Measurements from ENCODE around the gene PSMB7.

PSMB7 gene

GRCh38 chr9:124373386-124373785 lies 41.9 kb downstream of the PSMB7 start:
- Mint-ChIP-seq H3K27ac (no peak overlapping the region), H3K27me3 (no peaks in the 10 kb centered on the region), H3K4me3 (no peak overlapping the region), H3K4me1 (no peaks in the 10 kb centered on the region), H3K36me3 (peaks cover 8% of the 10 kb centered on the region), H3K9me3 (no peaks in the 10 kb centered on the region)
- CTCF ChIA-PET = no interaction called here
- DNase-seq = no peak

DNA sequence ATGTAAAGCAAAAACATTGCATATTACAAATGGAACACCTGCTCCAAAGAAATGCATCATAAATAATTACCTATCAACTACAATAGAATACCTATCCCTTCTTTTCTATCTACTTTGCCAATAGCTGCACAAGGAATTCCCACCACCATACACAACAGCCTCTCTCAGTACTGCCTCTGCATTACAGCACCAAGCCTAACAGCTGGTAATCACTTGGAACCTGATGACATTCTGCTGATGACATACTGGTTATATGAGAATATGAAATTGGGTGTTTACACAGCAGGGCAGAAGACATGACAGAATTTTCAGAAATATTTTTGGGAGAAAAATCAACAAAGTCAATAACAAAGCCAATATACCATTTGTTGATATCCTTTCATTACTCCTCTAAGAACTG lies 43.2 kb downstream of the PSMB7 start:
- Mint-ChIP-seq H3K4me1 (no peaks in the 10 kb centered on the region), H3K27ac (no peak overlapping the region), H3K27me3 (no peaks in the 10 kb centered on the region), H3K4me3 (no peak overlapping the region), H3K36me3 (peaks cover 8% of the 10 kb centered on the region), H3K9me3 (no peaks in the 10 kb centered on the region)
- CTCF ChIA-PET = interaction anchor here (1.6 kb wide), 1 partner anchor 22 kb away, joined by 4 read pairs; no protein-coding TSS in a partner anchor
- DNase-seq = no peak

DNA sequence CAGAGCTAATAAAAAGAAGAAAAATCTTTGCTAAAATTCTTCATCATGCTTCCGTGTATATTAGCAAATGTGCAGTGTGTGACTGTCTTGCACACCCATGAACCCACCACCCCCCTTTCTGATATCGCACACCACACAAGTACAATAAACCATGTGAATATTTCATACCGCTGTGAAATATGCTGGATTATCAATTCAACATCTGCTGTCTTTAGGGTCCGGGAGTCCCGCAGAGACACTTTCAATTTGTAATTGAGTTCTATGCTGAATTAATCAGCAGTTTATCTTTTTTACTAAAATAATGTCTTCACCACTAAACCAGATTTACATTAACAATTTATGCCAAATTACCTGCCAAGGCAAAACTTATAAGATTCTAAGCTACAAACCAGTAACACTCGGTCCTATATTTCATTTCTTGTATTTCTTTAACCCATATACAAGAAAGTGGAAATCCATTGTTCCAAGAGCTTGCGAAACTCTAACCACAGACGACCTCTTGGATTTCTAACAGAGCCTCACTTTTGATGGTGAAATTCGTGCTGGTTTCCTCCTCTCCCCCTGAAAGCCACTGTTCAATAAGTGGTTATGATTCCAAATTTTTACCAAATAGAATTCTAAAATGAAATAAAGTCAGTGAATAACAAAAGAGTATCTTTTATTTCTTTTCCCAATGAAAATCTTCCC lies 44.2 kb downstream of the PSMB7 start:
- H3K4me3 Mint-ChIP-seq = no peak overlapping the region
- H3K36me3 Mint-ChIP-seq = peaks cover 8% of the 10 kb centered on the region
- CTCF ChIA-PET = interaction anchor here (1.6 kb wide), 1 partner anchor 23 kb away, joined by 4 read pairs; no protein-coding TSS in a partner anchor
- no peaks in the 10 kb centered on the region for H3K4me1 Mint-ChIP-seq
- no peaks in the 10 kb centered on the region for H3K9me3 Mint-ChIP-seq
- H3K27ac Mint-ChIP-seq = no peak overlapping the region
- H3K27me3 Mint-ChIP-seq = no peaks in the 10 kb centered on the region
- no peak for DNase-seq

- H3K36me3 Mint-ChIP-seq = peaks cover 7% of the 10 kb centered on the region
- H3K27ac Mint-ChIP-seq = no peak overlapping the region
- no peaks in the 10 kb centered on the region for H3K4me1 Mint-ChIP-seq
- no peaks in the 10 kb centered on the region for H3K27me3 Mint-ChIP-seq
- DNase-seq = no peak
- no peak overlapping the region for H3K4me3 Mint-ChIP-seq
- CTCF ChIA-PET = no interaction called here
- no peaks in the 10 kb centered on the region for H3K9me3 Mint-ChIP-seq
Observed at GRCh38 chr9:124369231-124369797, 45.9 kb downstream of the PSMB7 start.

DNA sequence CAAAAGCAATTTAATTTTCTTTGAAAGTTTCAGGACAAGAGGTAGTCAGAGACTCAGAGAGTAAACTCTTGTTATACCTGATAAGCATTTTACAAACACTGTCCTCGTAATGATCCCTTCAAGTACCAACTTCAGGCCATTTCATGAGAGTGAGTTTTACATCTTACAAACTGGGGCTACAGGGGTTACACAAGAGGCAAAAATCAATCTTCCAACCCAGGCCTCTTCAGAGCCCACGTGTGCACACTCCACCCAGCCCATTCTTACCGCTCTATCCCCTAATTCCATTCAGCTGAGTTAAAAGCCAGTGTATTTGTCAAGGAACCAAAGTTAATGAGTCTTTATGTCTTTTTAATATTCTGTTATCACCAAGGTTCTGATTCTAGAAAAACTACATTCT lies 46.5 kb downstream of the PSMB7 start:
- no peak overlapping the region for H3K4me3 Mint-ChIP-seq
- no peaks in the 10 kb centered on the region for H3K4me1 Mint-ChIP-seq
- CTCF ChIA-PET = no interaction called here
- peaks cover 7% of the 10 kb centered on the region for H3K36me3 Mint-ChIP-seq
- H3K27ac Mint-ChIP-seq = no peak overlapping the region
- no peak for DNase-seq
- H3K9me3 Mint-ChIP-seq = no peaks in the 10 kb centered on the region
- no peaks in the 10 kb centered on the region for H3K27me3 Mint-ChIP-seq

GRCh38 chr9:124366476-124367220 lies 48.6 kb downstream of the PSMB7 start:
- no peak overlapping the region for H3K4me3 Mint-ChIP-seq
- H3K27ac Mint-ChIP-seq = peak overlapping the region; percentile 5
- no peak for DNase-seq
- H3K27me3 Mint-ChIP-seq = no peaks in the 10 kb centered on the region
- H3K4me1 Mint-ChIP-seq = no peaks in the 10 kb centered on the region
- H3K9me3 Mint-ChIP-seq = no peaks in the 10 kb centered on the region
- peaks cover 5% of the 10 kb centered on the region for H3K36me3 Mint-ChIP-seq
- CTCF ChIA-PET = interaction anchor here (0.8 to 1.6 kb wide), 2 partner anchors 17 to 238 kb away, joined by 3 to 4 read pairs; no protein-coding TSS in a partner anchor

DNA sequence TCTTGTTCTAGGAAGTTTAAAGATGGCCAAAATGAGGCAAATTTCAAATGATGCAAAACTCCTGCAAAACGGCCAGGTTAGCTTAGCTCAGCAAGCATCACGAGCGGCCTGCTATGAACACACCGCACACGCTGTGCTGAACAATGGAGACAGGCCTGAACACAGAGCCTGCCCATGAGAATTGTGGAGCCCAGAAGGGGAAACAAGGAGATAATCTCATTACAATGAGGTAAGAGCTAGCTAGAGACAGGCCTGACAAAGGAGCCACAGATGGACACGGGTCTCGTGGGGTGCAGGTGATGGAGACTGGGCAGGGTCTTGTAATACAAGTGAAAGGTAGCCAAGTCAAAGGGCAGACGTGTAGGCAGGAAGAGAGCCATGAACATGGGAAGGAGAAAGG lies 50.2 kb downstream of the PSMB7 start:
- no peaks in the 10 kb centered on the region for H3K4me1 Mint-ChIP-seq
- CTCF ChIA-PET = interaction anchor here (1.2 kb wide), 1 partner anchor 239 kb away, joined by 5 read pairs; no protein-coding TSS in a partner anchor
- H3K4me3 Mint-ChIP-seq = no peak overlapping the region
- DNase-seq = no peak
- H3K9me3 Mint-ChIP-seq = no peaks in the 10 kb centered on the region
- no peaks in the 10 kb centered on the region for H3K27me3 Mint-ChIP-seq
- H3K36me3 Mint-ChIP-seq = peaks cover 5% of the 10 kb centered on the region
- no peak overlapping the region for H3K27ac Mint-ChIP-seq

DNA sequence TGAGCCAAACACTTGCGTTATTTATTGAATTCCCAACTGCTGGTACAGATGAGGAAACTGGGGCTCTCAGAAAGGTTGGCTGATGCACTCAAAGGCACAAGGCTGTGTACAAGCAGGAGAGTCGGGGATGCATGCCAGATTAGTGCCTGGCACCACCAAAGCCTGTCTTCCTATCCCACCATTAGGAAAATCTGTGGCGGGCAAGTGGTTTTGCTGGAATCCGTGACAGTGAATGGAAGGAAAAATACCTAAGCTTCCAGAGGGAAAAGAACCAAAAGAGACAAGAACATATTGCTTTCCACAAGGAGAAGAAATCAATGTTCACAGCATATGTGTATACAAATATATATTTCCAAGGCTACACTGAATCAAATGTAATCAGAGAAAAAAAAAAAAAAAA lies 51.1 kb downstream of the PSMB7 start:
- Mint-ChIP-seq H3K4me1 (no peaks in the 10 kb centered on the region), H3K27ac (no peak overlapping the region), H3K27me3 (no peaks in the 10 kb centered on the region), H3K36me3 (peaks cover 5% of the 10 kb centered on the region), H3K4me3 (no peak overlapping the region), H3K9me3 (no peaks in the 10 kb centered on the region)
- CTCF ChIA-PET = no interaction called here
- no peak for DNase-seq

DNA sequence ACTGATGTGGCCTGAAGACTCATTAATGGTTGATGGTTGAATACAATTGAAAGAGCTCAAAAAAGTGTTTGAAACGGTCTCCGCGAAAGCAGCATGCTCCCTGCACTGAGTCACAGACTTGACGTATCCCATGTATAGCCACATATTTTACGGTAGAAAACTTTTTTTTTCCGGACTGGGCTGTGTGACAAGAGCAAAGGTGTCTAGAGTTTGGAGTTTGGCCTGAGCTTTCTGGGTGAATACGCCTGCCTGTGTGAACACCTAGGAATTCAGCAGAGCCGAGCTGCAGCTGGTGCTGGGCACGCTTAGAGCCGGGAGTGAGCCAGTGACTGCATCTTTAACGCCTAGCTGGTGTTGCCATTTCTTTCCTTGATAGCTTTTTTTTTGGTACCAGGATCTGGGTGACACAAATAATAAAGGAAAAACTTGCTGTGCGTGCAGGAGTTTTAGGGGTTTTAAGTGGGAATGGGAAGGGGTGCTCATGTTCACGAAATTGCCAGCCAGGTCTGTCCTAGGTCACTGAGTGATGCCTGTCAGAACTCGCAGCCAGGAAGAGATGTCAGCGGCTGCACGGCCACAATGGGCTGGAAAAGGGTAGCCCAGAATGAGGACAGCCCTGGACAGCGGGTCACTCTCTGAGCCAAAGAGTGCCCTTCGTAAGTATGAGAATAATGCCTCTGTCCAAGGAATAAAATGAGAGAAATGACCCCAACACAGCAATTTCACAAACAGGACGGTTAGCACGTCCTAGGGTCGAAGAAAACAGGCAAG lies 51.7 kb downstream of the PSMB7 start:
- H3K27ac Mint-ChIP-seq = no peak overlapping the region
- no peak overlapping the region for H3K4me3 Mint-ChIP-seq
- DNase-seq = no peak
- CTCF ChIA-PET = no interaction called here
- H3K27me3 Mint-ChIP-seq = no peaks in the 10 kb centered on the region
- no peaks in the 10 kb centered on the region for H3K4me1 Mint-ChIP-seq
- H3K9me3 Mint-ChIP-seq = no peaks in the 10 kb centered on the region
- H3K36me3 Mint-ChIP-seq = peaks cover 5% of the 10 kb centered on the region

- H3K4me3 Mint-ChIP-seq = no peak overlapping the region
- CTCF ChIA-PET = interaction anchor here (1.4 to 1.7 kb wide), 2 partner anchors 31 to 234 kb away, joined by 3 to 4 read pairs; no protein-coding TSS in a partner anchor
- H3K27me3 Mint-ChIP-seq = no peaks in the 10 kb centered on the region
- no peak overlapping the region for H3K27ac Mint-ChIP-seq
- peaks cover 11% of the 10 kb centered on the region for H3K4me1 Mint-ChIP-seq
- peaks cover 13% of the 10 kb centered on the region for H3K36me3 Mint-ChIP-seq
- H3K9me3 Mint-ChIP-seq = no peaks in the 10 kb centered on the region
- no peak for DNase-seq
Observed at GRCh38 chr9:124361128-124361527, 54.1 kb downstream of the PSMB7 start.

DNA sequence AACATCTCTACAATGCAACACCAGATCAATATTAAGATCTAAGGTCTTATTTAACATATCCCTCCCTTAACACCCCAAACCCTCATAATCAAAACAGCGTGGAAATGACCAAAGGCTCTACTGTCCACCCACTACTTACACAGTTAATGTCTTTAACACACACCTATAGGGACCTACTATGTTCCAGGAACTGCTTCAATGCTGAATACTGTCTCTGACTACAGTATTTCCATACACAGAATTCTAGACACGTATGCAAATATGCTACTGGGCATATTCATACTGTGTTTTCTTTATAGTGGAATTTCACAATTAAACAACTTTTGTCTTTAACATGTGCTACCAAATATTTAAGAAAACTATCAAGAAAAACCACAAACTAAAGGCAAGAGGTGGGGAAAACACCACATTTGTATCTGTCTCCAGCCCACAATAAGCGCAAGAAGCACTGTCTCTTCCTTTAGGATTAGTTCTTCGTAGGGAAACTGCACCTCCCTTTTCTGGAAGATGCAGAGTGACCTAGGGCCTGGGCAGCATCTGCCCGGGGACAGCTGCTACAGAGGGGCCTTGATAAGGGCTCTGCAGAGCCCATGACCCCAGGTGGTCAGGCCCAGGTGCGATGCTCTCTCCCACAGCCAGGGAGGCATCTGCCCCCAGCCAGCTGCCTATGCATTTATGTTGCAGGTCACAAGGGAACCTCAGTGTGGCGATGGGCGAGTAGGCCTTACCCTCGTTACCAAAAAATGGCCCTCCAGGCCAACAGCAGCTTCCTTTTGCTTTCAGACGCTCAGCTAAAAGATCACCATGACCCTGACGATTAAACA lies 55.2 kb downstream of the PSMB7 start:
- Mint-ChIP-seq H3K9me3 (no peaks in the 10 kb centered on the region), H3K4me1 (peaks cover 11% of the 10 kb centered on the region), H3K4me3 (no peak overlapping the region), H3K36me3 (peaks cover 10% of the 10 kb centered on the region), H3K27me3 (no peaks in the 10 kb centered on the region), H3K27ac (no peak overlapping the region)
- CTCF ChIA-PET = interaction anchor here (0.6 to 1.7 kb wide), 2 partner anchors 39 to 233 kb away, joined by 3 to 4 read pairs; no protein-coding TSS in a partner anchor
- DNase-seq = no peak

DNA sequence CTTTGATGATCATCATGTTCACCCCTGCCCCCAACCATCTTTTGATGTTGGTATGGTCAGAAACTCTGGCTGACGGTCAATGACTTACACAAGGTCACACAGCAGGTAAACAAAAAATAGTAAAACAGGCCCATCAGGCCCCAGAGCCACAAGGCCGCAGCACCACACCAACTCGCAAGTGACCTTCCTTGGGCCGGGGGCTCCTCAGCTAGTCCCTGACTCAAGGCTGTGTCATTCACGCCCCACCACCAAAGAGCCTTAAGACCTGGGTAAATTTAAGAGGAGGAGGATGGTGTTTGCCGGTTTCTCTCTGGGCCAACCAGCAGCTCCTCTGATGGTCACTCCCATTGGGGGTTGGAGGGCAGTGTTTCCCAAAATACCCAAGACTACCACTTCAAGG lies 55.8 kb downstream of the PSMB7 start:
- H3K9me3 Mint-ChIP-seq = no peaks in the 10 kb centered on the region
- CTCF ChIA-PET = no interaction called here
- H3K27me3 Mint-ChIP-seq = no peaks in the 10 kb centered on the region
- peaks cover 9% of the 10 kb centered on the region for H3K36me3 Mint-ChIP-seq
- DNase-seq = no peak
- H3K4me3 Mint-ChIP-seq = no peak overlapping the region
- H3K27ac Mint-ChIP-seq = no peak overlapping the region
- peaks cover 11% of the 10 kb centered on the region for H3K4me1 Mint-ChIP-seq

DNA sequence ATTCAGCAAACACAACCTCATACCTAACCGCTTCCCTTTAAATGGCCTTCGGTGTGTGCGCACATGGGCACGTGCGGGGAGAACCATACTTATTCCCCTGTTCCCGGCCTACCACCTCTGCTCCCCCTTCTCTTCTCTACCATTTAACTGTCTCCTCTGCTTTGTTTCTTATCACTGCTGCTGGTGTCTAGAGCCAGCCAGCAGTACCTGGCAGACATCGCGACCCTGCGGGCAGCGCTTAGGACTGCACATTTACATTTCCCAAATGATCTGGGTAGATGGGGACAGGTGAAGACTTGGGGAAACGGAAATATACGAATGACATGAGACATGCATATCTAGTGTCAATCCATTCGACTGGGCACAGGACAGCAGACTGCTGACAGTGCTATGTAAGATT lies 56.6 kb downstream of the PSMB7 start:
- Mint-ChIP-seq H3K4me3 (no peak overlapping the region), H3K4me1 (peaks cover 11% of the 10 kb centered on the region), H3K9me3 (no peaks in the 10 kb centered on the region), H3K27ac (no peak overlapping the region), H3K36me3 (peaks cover 12% of the 10 kb centered on the region), H3K27me3 (no peaks in the 10 kb centered on the region)
- DNase-seq = no peak
- CTCF ChIA-PET = no interaction called here
